GM10266 (cell line): Measurements from ENCODE around the gene ARHGAP26.
A peak's percentile ranks its signal among the peaks of the same experiment; 100 is the strongest.

Experiments
- DNase-seq: peaks from one replicate; pipeline ENCODE4 v3.0.0; 2012; ENCODE audit errors: extremely low spot score
- TF ChIP-seq, protein P1 (sequence below): IDR thresholded peaks from 2 replicates; pipeline ENCODE4 v1.5.1; 2012; ENCODE audit warnings: mild to moderate bottlenecking, low read depth; ENCODE audit not compliant: control insufficient read depth, insufficient read depth; ENCODE audit errors: missing control alignments

ARHGAP26 gene

DNA sequence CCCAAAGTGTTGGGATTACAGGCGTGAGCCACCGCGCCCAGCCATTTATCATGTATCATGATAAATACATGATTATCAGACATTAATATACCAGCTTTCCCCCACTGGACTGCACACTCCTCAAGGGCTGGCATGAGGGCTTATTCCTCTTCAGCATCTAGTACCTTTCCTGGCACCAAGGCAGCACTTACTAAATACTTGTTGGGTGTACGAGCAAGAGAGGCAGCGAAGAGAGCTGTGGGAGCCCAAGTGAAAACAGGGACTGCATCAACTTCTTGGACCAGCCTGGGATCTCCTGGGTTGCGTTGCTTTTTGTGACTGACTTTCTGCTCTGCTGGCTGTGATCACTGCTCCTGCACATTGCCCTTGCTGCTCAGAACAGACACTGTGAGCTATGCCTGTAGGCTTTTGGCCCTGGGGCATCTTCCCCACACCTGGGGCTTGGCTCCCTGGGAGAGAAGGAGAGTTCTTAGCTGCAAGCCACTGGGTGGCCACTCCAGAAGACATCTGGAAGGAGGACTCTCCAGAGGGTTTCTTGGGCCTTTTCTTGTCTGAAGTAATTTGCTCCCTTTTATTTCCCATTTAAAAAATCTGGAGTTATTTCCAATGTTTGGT, 409.1 kb downstream of the ARHGAP26 start:
- TF ChIP-seq, protein P1, sequence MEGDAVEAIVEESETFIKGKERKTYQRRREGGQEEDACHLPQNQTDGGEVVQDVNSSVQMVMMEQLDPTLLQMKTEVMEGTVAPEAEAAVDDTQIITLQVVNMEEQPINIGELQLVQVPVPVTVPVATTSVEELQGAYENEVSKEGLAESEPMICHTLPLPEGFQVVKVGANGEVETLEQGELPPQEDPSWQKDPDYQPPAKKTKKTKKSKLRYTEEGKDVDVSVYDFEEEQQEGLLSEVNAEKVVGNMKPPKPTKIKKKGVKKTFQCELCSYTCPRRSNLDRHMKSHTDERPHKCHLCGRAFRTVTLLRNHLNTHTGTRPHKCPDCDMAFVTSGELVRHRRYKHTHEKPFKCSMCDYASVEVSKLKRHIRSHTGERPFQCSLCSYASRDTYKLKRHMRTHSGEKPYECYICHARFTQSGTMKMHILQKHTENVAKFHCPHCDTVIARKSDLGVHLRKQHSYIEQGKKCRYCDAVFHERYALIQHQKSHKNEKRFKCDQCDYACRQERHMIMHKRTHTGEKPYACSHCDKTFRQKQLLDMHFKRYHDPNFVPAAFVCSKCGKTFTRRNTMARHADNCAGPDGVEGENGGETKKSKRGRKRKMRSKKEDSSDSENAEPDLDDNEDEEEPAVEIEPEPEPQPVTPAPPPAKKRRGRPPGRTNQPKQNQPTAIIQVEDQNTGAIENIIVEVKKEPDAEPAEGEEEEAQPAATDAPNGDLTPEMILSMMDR = no peak
- no peak for DNase-seq

DNA sequence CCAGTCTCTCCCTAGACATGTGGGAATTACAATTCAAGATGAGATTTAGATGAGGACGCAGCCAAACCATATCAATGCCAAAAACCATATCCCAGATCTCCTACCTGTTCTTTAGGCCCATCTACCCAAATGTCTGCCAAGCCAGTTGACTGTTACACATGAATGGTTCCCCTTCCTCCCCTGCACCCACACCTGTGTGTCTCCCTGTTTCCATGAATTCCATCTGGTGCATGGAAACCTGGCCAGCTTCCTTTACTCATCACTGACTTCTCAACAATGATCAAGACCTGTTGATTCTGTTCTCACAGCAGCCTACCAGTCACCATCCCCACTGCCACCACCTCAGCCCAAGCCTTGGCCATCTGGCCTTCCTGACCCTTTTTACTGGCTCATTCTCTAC, 410.6 kb downstream of the ARHGAP26 start:
- TF ChIP-seq, protein P1 = no peak
- no peak for DNase-seq

DNA sequence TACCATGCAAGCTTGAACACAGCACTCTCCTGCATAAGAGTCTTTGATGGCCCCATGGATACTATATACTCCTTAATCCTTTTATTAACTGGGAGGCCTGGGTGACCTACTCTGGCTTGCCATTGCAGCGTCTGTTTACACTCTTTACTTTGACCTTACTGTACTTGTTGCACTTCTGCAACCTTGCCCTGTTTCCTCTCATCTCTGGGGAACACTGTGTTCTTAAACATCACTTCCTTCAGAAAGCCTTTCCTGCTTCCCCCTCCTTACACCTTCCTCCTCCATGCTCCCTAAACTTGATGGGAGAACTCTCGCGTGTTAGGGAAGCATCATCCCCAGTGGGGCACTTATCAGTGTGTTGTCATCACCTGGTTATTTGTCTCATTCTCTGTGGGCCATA, 411.0 kb downstream of the ARHGAP26 start:
- TF ChIP-seq, protein P1 = no peak
- DNase-seq = no peak

DNA sequence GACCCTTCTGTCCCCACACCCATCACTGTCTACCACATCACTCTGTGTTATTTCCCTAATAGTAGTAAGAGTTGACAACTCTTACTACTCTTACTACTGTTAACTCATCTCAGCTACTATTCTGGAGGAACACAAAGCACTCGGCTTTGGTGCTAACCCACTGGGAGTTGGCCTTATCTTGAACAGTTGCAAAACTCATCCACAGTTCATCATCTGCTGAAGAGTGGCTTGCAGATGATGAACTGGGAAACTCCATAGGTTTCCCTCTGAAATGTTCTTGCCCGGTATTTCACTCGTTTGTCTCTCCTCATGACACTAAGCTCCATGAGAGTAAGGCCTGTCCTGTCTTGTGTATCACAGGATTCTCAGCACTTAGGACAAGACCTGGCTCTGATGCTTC, 411.9 kb downstream of the ARHGAP26 start:
- no peak for DNase-seq
- TF ChIP-seq, protein P1 = no peak

DNA sequence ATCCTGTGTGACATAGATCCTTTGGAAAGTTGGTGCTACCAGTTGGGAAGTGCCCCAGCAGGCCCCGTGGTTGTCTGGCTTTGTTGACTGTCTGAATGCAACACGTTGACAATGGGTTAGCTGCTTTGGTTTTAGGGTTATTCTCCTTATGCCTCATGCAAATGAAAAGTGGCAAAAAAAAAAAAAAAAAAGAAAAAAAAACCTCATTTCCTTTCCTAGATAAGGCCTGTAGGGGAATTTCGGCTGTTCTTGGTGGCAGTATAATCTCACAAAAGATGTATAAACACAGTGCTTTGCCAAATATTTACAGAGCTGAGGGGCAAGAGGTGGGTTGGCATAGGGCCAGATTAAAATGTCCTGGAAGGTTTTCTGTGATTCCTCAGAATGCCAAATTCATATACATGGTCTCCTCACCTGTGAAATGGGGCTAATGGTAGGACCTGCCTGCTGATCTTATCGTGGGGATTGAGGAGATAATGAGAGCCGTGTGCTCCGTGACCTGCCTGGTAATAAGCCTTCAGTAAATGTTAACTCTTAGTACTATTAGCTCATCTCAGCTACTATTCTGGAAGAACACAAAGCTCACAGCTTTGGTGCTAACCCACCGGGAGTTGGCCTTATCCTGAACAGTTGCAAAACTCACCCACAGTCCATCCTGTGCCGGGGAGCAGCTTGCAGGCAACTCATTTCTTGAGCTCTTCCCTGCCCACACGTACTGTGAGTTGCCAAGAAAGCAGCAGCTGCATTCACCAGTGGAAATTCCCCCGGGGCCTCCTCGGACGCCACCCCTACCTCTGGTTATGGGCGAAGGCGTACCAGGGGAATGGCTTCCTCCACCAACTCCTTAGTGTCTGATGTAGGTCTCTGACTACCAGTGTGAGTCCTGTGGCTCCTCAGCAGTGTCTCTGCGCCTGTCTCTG, 413.0 kb downstream of the ARHGAP26 start:
- TF ChIP-seq, protein P1 = no peak
- peak; percentile 51 for DNase-seq

DNA sequence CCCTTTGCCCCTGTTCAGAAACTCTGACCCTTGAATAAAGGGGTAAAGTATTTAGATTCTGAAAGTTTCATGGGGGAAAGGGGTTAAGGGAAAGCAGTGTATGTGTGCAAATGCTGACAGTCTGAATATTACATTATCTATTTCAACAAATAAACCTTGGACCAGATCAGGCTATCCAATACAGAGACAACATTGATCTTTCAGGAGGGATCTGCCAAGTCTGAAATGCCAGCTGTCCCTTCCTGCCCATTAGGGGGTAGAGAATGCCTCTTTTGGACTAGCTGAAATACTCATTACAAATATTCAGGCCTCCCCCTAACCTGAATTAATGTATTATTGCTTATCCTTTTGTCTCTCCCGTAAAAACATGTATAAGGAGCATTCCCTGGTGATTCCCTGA, 413.8 kb downstream of the ARHGAP26 start:
- TF ChIP-seq, protein P1 = no peak
- no peak for DNase-seq

DNA sequence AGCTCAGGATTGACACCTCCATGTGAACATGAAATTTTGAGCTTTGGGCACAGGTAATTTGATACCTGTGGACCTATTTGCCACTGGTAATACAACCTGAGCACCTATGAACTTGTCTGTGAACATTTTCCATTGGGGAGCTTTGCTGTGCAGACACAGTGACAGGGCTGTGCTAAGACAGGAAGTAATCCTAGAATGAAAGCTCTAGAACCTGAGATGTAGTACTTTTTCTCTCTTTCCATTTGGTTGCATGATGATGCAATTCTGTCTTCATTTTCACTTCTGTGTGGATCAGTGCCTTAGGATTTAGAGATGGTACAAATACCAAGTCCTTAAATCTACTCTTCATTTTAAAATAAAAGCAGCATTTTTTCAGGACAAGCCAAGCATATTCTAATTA, 416.4 kb downstream of the ARHGAP26 start:
- no peak for DNase-seq
- TF ChIP-seq, protein P1 = no peak
